Esophagus mucosa (tissue), 1 donor: ENCODE data around the gene NMT2. TPM values are rescaled to one million over a fixed set of nuclear protein-coding genes. Genes with fewer than 3 reads are reported as not detected.
A peak's percentile ranks its signal among the peaks of the same experiment; 100 is the strongest.

Experiments
- ATAC-seq: fragments of 200-7000 bp; cut with Tn5 transposase; one replicate; pipeline ENCODE4 v1.9.1; 2020
- total RNA-seq: library from RNA; stranded (reverse); gene quantifications from one replicate; pipeline ENCODE4 v1.2.4, GENCODE V29; 2023
- donor health status: DM: yes; HTN: yes; CAD: no.

NMT2 gene
- total RNA-seq, 1 donor from 2014 or later, result 5.8 TPM

DNA sequence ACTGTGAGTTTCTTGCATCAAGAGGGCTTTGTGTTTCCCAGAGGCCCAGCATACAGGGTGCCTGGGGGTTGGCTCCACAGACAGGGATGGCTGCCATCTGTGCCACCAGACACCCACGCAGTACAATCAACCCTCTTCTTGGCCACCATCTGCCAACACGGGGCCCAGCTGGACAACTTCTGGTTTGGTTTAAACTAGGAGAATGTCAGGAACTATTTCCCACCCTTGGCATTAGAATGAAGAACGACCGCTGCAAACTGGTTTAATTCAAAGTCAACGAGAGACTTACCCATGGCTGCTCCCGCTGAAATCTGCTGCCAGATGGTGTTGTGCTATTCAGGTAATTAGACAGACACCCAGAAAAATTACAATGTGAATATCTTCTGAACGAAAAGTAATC, 27.8 kb downstream of the NMT2 start:
- ATAC-seq, result no peak

DNA sequence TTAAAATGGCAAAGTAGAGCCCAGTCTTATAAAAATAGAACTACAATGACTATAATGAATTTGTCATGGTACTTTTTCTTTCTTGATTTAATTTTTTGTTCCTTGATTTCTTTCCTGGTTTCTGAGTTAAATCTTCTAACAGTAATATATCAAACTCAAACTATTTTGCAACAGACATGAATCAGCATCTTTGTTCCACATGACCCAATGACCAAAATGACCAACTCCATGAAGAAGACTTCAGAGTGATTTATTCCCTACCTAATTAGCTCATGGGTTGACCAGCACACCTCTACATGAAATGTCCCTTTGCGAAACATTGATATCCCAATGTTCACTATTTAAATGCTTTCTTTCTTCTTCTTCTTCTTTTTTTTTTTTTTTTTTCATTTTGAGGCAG, 30.9 kb downstream of the NMT2 start:
- no peak for ATAC-seq

DNA sequence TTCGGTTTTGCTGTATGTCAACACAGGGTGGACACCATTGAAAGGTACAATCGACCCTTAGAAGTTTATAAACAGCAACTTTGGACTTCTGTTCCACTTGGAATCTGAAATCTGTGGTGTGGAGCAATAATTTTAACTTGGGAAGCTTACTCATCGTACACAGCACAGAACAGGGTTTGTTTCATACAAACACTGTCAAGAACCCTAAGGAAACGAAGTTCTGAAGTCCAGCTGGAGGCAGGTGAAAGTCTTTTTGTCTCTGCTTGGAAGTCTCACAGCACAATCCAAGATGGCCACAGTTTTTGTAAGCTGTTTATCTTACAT, 31.5 kb downstream of the NMT2 start:
- ATAC-seq, result no peak

DNA sequence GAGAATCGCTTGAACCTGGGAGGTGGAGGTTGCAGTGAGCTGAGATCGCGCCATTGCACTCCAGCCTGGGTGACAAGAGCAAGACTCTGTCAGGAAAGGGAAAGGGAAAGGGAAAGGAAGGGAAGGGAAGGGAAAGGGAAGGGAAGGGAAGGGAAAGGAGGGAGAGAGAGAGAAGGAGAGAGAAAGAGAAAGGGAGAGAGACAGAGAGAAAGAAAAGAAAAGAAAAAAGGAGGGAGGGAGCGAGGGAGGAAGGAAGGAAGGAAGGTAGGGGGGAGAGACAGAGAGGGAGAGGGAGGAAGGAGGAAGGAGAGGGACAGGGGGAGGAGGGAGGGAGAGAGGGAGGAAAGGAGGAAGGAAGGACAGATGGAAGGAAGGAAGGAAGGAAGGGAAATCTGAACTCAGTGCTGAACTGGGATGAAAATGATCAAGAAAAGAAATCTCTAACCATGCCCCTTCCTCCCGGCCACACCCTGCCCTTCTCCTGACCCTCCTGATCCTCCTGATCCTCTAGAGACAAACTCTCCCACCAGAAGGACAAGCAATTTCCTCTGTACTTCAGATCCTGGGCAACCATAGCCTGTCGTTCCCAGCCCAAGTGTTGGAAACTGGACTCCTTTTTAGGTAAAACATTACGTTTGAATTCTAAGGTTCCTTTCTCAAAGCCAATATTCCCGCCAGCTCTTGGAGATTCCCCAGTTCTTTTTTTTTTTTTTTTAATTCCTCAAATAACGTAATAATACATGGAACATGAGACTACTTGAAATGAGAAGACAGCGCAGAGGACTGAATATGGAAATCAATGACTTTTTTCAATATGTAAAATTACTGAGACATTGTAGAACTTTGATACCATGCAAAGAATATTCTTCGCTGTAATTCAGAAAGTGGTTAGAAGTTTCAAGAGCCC, 32.1 kb downstream of the NMT2 start:
- ATAC-seq, result no peak

DNA sequence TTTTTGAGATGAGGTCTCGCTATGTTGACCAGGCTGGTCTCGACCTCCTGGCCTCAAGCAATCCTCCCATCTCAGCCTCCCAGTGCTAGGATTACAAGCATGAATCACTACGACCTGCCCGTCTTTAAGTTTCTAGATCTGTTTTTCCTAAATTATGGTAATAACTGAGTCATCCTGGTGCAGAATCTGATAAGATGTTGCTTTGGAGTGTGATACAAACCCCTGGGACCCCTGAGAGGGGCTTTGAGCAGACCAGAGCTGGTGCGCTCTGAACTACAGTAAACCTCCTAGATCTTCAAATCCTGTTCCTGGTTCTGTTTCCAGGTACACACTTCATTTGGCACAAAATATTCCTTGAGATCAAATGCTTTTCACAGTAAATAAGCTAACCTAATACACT, 37.2 kb downstream of the NMT2 start:
- no peak for ATAC-seq

DNA sequence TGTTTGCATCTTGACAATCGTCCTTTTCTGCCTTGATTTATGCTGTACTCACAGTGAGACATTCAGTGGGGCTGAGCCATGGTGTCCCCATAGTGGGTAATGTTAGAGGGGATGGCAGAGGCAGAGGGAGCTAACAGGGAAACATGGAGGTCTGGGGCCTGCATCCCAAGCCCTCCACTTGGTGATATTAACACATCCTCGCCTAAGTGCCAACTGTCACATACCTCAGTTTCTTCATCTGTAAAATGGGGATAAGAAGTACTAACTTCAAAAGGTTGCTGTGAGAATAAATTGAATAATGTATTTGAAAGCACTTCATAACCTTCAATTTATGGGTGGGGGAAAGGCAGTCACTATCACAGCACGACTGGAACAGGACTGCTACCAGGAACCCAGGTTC, 43.6 kb downstream of the NMT2 start:
- ATAC-seq, result no peak

DNA sequence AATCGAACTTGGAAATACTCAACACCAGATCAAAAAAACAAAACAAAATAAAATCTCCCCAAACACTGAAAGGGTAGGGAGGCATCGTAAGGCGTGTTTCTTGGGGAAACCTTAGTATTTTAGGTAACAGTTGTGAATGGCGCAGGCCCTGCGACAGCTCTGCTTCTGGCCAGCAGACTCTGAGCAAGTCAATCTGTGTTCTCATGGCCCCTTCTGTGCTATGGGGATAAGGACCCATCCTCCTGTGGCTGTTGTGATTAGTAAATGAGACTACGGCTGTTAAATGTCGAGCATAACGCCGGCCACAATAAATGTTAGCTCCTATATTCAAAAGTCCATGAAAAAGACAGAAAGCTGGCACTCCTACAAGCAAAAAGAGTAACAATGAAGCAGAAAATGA, 44.3 kb downstream of the NMT2 start:
- no peak for ATAC-seq

DNA sequence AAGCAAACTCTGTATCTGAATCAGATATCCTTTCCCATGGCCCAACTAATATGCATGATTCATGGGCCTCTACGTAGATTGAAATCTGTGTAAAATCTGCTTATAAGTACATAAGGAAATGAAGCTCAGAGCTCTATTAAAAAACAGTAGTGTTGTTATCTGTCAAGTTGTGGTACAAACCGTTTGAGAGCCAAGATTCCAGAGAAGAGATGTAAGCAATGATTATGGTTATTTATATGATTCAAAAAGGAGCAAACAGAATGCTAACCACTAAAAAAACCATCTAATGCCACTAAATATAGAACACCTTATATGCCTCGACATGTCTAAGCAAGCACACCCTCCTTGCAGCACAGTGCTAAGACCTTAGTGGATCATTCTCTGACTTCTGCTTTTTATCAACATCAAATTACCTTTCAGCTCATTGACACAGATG, 44.7 kb downstream of the NMT2 start:
- ATAC-seq, result no peak

DNA sequence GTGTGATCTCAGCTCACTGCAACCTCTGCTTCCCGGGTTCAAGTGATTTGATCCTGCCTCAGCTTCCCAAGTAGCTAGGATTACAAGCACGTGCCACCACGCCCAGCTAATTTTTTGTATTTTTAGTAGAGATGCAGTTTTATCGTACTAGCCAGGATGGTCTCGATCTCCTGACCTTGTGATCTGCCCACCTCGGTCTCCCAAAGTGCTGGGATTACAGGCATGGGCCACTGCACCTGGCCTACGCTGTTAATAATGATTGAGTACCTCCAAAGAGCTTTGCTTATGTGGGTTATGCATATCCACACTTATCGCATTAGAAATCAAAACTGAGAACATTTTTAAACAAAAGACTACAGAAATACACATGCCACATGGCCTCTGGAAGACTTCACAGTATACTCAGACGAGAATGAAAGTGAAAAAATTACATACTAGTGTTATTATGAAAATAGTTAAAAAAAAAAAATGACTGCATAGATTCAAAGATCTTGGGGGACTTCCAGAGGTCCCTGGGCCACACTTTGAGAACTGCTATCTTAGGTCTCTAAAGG, 45.9 kb downstream of the NMT2 start:
- ATAC-seq, result no peak

DNA sequence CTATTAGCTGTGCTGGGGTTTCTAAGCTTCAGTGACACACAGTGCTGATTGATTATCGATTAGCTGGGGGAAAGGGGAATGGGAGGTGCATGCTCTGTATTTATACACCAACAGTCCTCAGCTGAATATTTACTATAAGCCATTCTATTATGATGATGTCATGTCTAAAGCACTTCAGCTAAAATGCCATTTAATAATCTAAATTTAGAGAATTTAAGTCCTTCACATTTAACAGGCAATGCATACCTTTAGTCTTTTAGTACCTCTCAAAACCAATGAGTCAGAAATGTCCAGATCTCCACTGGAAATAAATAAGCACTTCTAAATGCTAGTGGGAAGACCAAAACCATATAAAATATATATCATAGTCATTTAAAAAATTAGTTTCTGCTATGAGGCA, 46.8 kb downstream of the NMT2 start:
- no peak for ATAC-seq

DNA sequence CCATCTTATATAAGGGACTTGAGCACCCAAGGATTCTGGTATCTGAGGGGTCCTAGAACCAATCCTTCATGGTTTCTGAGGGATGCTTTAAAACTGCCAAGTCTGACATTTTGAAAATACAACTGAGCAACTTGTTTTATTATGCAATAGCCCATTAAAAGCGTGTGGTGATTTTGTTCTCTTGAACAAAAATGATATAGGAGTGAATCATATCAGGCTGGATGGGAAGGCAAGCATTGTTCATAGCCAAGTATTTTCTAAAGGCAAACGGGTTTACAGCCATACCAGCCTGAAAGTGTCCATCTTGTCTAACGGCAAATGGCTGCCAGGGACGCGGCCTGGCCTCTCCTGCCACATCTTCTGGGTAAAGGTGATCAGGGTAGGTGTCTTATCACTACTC, 48.0 kb downstream of the NMT2 start:
- no peak for ATAC-seq

DNA sequence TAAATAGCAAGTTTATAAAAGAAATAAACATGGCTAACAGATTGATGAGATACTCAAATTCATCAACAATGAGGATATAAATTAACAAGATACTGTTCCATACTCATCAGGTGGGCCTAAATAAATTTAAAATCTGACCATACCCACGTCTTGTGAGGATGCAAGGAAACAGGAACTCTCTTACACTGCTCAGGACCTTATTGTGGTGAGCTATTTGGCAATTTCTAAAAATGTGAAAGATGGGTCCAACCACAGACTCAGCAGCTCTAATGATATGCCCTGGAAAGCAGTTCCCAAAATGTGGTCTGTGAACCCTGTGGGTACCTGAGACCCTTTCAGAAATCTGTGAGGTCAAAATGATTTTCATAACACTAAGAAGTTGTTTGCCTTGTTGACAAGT, 49.9 kb downstream of the NMT2 start:
- no peak for ATAC-seq

DNA sequence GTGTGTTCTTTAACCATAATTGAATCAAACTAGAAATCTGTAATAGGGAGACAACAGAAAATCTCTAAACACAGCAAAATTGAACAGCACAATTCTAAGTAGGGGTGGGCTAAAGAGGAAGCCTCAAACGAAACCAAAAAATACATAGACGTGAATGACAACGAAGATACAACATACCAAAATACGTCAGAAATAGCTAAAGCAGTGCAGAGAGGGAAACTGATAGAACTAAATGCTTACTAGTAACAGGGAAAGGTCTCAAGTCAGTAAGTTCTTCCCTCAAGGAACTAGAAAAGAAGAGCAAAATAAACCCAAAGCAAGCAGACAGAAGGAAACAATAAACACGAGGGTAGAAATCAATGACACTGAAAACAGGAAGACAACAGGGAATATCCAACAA, 52.3 kb downstream of the NMT2 start:
- ATAC-seq, result no peak

DNA sequence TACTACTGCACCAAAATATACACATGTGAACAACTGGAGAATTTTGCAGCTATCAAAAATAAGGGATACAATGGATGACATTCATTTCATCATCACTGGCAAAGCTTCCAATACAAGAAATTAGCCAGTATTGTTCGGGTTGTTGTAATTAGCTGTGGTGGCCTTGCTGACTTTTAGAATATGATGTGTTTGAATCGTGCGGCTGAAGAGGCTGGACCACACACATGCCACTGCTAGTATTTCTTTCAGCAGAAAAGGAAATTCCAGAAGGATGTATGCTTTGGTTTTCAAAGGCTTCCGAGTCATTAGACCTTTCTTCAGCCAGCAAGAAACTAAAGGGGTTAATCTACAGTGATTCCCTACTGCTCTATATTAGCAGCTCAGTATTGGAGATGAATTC, 54.7 kb downstream of the NMT2 start:
- ATAC-seq, result no peak

DNA sequence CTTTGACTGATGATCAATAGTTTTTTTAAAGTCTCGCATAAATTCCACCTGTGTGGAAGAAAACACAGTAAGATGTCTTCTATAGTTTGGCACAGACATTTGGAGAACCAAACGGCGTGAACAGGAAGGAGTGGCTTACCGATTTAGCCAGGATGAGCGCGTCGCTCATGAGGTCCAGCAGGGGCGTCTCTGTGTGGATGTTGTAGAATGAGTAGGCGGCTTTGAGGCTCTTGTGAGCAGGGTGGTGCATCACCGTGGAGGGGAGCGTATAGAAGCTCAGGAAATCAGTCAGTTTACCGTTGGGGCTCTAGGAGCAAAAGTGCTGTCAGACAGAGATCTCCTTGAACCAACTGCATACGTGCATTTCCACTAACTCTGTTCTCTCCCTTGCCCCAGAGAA, 55.8 kb downstream of the NMT2 start:
- ATAC-seq, result no peak

DNA sequence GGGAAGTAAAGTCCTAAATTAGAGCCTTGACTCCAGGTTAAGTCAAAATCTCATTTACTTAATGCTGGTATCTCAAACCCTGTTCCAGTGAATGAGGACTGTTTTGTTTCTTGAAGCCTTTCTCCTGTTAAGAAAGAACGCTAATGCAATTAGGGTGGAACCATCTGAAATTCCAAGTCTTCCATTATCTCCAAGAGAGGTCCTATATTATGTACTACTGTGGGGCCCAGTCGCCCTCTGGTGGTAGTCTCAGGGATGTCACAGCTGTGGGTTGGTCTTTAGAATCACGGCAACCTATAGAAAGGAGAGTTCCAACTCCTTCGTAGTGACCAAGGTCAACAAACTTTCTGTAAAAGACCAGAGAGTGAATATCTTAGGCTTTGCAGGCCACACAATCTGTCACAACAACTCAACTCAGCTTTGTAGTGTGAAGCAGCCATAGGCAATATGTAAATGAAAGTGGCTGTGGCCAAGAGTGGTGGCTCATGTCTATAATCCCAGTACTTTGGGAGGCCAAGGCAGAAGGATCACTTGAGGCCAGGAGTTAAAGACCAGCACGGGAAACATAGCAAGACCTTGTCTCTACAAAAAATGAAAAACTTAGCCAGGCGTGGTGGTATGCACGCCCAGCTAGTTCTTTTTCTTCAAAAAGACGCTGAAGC, 62.0 kb downstream of the NMT2 start:
- peak; percentile 95 for ATAC-seq

DNA sequence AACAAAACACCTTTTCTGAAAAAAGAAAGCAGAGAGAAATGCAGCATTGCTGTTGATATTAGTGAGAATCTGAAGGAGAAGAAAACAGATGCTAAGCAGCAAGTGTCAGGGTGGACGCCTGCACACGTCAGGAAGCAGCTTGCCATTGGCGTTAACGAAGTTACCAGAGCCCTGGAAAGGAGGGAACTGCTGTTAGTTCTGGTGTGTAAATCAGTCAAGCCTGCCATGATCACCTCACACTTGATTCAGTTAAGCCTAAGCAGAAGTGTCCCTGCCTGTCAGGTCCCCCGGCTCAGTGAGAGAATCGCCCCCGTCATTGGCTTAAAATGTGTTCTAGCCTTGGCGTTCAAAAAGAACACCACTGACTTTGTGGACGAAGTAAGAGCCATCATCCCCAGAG, 65.0 kb downstream of the NMT2 start:
- ATAC-seq, result no peak

DNA sequence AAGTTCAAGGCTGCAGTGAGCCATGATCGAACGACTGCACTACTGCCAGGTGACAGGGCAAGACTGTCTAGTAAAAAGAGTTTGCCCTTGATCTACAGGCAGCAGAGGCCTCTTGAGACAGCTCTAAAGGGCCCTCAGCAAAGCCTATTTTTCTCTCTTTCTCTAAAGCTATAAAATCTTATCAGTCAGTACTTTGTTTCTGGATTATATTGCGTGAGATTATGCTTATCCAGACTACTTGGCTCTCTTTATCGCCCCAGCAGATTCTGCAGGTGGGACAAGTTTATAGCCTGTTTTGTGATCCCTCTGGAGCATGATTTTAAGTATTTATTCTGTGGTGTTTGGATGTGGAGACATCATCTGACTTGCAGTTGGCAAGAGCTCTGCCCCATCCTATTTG, 68.6 kb downstream of the NMT2 start:
- no peak for ATAC-seq

DNA sequence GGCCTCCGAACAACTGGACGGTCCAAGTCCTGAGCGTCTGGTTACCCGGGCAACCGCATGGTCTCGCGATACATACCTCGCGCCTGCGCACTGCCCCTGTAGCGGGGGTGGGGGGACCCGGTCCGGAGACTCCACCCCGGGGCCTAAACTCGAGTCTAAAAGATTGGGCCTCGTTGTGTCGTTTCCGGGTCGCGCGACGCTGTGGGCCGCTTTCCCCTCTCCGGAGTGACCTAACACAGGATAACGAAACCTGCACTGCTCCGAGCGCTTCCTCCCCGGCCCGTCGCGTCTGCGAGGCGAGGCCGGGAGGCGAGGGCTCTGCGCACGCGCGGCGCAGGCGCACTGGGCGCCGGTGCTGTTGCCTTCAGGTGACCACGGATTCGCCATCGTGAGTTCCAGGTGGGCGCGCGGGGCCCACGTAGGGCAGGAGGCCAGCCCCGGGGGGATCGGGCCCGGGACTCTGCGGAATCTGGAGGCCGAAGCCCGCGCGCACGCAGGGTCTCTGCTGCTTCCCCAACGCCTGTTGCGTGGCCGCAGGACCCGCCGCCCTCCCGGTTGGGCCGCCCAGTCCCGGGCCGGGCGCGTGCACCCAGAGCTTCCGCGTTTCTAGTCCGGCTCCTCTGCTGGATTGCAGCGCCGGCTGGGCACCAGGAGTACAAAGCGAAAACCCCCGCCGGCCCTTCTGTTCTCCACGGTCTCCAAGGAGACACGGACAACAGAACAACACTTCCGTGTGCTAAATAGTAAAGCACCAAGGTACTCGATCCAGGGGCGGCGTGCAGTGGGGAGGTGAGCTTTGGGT, 71.3 kb downstream of the NMT2 start, which contains the start of gene RPP38:
TSS of gene RPP38 (plus strand) at position 345 of the 802 bp plus-strand sequence. CDS start 5,960 bp downstream, outside the sequence.
- peak; percentile 95 for ATAC-seq

DNA sequence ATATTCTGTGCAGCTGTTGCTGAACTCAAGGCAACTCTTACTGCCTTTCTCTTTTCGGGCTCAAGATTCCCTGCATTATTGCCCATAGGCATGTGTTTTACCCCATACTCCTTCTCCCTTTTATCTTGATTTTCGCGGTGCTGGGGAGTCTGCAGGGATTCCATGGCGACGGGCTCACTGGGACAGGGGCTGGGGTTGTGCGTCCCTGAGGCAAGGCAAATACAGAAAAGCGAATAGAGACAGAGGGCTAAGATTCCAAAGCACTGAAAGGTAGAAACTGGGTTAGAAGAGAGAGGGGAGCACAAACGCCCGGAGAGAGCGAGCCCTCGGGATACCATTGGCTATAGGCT, 71.9 kb downstream of the NMT2 start:
- no peak for ATAC-seq

DNA sequence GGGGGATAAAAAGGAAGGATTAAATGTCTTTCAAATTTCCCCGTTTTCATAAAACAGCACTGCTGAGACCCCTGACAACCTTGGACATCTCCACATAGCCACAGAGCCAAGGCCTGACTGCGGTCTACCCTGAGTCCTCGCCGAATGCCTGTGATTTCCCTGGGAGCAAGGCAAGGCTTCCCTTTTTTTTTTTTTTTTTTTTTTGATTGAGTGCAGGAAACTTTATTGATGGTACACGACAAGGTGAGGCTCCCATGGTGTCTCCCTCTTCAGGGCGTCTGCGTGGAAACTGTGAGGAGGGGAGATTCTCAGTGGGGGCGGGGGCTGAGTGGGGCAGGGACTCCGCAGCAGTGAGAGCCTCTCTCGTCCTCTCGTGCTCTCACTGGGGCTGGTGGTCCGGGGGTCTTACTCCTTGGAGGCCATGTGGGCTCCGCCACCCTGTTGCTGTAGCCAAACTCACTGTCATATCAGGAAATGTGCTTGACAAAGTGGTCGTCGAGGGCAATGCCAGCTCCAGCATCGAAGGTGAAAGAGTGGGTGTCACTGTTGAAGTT, 75.6 kb downstream of the NMT2 start:
- ATAC-seq, result no peak

DNA sequence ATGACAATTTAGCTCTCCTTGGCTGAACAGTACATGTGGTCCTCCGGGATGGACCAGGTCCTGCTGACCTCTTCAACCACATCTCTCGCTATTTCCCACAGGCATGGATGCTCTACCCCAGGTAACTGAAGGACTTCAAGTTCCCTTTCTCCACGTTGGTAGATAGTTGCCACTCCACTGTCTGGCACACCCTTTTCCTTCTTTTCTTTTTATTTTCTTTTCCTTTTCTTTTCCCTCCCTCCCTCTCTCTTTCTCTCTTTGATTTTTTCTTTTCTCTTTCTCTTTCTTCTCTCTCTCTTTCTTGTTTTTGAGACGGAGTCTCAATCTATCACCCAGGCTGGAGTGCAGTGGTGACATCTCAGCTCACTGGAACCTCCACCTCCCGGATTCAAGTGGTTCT, 77.1 kb downstream of the NMT2 start:
- no peak for ATAC-seq
